Activated effector memory CD4-positive, alpha-beta T cell treated with Interleukin-2 at 50 U/mL for 16 hours (primary cell): ENCODE measurements around the gene NIP7.
"Not testable (repeated sequence)": the region's sequence is repeated elsewhere in the genome, so short reads cannot be mapped to it uniquely, and the experiment has no call there.

ENCODE experiments used
- DNase-seq: peaks from one replicate; pipeline ENCODE4 v3.0.0-alpha.2; 2020

Gene NIP7

DNA sequence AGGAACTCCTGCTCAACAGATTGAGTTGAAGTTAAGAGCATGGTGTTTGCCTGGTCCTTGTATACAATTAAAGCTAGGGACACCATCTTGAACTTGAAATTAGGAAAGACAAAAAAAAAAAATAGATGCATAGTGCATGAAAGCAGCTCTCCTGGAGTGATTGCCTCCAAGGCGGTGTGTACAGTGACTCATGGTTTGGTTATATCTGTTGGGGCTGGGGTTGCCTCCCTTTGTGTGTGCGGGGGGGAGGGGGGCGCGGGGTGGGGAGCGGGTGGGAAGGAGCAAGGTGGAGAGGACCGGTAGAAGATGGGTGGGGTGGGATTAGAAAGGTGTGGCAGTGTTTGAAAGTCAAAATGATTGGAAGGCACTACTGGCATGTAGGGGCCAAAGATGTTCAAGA lies 8.7 kb downstream of the NIP7 start:
- DNase-seq: no peak

DNA sequence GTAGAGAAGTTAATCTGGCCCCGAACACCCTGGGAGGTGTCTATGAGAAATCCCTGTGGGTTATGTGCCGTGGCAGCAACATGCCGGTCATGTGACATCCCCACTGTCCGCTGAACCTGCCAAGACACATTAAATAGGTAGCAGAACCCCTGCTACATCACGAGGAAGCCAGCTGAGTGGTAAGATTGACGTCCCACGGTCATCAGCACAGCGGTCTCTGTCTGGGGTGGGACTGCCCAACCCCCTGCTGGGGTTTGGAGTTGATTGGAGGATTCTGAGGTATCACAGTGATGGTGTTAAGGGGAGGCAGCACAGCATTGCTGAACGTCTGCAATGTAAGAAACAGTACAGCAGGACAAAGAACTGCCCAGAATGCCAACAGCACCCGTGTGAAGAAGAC lies 10.0 kb downstream of the NIP7 start:
- no peak for DNase-seq

DNA sequence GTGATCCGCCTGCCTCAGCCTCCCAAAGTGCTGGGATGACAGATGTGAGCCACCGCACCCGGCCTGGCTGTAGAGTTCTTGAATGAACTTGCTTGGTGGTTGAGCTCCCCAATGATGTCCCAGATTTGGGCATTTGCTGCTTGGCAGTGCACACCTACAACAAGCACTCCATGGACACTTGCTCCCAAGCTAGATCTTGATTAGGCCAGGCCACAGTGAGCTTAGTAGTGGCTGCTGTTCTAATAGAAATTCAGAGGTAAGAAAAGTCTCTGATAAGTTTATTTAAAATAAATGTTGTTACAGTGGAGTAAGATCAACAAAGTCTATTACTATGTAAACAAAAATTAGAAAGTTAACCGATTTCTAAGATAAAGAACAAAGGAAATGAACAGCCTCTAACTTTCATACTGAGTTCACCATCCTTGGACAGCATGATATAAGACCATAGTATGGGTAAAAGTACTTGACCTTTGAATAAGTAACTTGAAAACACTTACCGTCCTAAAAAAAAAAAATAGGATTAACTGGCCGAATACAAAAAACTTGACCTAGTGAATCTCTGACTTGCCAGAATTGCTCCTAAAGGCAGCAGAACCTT lies 11.1 kb downstream of the NIP7 start:
- no peak for DNase-seq

DNA sequence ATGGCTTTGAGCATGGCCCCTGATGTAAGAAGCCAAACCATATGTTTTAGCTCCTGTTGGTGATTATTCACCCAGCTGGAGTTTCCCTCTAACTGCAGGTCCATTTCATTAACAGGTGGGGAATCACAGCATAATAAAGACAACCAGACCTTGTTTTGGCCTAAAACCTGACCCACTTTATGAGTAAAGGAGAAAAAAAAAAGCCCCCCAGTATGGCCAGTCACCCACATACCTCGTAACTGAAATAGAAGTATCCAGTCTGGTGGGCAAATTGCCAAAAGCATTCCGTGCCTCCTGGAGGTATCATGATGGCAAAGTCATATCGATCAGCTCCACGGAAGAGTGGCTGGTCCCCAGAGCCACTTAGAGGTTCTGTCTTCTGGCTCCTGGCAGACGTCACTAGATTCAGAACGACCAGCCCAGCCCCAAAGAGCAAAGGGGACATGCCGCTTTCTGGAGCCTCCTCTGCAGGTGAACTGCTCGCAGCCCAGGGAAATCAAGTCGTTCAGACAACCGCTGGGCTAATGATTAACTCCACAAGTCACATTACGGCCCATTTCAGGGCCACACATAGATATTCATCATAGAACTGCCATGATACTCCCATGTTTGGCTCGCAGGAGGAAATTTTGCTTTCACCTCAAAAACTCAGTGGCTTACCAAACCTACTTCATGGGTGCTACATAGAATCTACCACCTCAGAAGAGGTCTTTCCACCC lies 11.9 kb downstream of the NIP7 start, which contains the start of gene TMED6:
TSS of gene TMED6 (minus strand) at position 478 of the 719 bp plus-strand sequence. CDS start at position 445, 33 bp downstream.
- no peak for DNase-seq

DNA sequence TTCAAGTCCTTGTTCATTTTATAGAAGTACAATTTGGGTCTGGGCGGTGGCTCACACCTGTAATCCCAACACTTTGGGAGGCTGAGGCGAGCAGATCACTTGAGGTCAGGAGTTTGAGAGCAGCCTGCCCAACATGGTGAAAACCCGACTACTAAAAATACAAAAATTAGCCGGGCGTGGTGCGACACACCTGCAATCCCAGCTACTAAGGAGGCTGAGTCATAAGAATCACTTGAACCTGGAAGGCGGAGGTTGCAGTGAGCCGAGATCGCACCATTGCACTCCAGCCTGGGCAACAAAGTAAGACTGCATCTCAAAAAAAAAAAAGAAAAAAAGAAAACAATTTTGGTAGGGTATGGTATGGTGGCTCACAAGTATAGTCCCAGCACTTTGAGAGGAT lies 20.5 kb downstream of the NIP7 start:
- DNase-seq: not testable (repeated sequence)

DNA sequence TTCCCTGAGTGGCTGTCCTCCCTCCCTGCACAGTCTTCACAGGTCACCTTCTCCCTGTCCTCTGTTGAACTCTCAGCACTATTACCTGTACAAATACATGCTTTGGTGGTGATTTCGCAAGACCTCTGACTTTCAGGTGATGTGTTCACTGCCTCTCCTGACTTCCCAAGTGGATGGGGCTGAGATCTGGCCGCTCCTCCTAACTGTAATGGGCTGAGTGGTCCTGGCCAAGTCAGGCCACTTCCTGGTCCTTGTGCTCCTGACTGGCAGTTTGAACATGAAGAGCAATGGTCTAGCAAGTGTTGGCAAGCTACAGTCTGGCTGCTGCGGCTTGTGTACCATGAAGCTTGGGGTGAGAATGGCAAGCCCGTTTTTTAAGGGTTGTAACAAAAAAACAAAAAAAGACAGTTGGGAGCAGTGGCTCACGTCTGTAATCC lies 23.7 kb downstream of the NIP7 start:
- no peak for DNase-seq

DNA sequence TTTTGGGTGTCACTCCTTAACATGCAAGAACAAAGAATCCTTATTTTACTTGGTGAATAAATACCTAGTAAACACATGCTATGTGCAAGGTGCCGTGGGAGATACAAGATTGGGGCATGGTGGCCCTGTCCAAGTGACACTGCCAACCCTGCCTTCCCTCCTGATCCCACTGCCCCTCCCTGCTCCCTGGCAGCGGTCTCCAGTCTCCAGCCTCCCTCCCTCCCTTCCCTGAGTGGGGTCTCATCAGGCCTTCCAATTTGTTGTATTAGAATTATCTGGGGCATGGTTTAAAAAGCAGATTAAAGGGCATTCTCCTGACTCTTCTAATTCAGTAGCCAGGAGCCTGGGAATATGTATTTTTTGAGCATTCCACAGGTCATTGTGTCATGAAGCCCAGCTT lies 24.5 kb downstream of the NIP7 start:
- DNase-seq: no peak

DNA sequence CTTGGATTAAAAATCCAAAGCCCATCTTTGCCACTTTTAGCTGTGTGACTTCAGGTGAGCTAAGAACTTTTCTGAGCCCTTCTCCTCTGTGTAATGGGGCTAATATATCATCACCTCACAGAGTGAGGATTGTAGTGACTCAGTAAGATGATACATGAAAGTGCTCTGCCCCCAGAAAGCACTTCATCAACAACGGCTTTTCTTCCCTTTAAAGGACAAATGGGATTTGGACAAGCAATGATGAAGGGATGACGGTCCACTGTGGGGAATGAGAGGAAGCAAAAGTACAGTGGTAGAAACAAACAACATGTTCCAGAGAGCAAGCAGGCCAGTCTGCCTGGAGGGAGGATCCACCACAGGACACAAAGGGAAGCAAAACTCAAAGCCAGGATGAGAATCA lies 26.3 kb downstream of the NIP7 start:
- DNase-seq: no peak

DNA sequence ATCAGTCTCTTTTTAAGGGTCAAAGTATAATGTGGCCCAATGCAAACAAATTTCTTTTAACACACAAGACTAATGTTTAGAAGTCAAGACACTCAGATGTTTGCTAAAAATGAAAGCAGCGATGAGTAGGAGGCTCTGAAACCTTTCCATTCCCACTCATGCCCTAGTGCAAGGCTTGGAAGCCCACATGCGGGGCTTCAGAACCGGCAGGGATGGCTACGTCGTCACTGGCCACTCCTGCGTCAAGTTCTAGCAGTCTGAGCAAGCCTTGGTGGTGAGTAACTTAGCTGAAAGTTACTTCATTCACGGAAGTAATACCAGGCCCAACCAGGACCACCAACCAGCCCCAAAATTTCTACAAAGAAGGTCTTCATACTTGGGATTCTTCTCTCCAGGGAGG lies 26.9 kb downstream of the NIP7 start:
- DNase-seq: no peak

DNA sequence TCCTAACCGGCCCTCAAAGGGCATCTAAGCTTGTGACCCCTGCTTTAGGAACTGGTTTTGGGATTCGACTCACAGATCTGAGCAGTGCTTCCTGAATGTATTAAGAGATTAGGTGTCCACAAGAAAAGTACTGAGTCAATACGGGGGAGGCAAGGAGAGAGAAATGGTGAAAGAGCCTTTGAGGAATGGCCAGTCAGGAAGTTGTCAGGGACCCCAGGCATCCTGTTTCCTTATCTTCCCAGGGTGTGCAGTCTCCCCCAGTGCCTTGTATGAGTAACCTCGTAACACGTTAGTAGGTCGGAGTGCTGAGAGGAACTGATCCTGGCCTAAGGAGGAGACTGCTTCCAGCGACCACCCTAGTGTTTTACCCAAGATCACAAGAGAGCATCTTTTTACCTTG lies 28.4 kb downstream of the NIP7 start:
- no peak for DNase-seq

DNA sequence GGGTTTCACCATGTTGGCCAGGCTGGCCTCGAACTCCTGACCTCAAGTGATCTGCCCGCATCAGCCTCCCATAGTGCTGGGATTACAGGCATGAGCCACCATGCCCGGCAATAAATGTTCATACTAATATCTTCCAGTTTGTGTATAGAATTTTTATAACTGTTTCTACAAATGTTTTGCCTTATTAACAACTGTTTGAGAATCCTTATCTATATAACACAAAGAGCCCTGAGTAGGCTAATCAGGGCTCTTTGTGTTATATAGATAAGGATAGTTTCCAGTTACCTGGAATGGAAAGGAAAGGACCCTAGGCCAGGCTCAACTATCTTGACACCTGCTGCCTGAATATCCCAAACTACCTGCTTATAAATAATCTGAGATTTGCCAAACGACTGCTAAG lies 29.3 kb downstream of the NIP7 start:
- no peak for DNase-seq

DNA sequence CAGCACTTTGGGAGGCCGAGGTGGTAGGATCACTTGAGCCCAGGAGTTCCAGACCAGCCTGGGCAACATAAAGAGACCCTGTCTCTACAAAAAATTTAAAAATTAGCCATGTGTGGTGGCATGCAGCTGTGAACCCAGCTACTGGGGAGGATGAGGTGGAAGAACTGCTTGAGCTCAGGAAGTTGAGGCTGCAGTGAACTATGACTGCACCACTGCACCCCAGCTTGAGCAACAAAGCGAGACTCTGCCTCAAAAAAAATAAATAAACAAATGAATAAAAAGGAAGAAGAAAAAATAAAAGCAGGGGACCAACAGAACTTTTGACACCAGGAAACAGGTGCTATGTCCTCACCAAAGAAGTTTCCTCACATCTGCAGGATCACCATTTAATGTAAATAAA lies 32.0 kb downstream of the NIP7 start:
- DNase-seq: no peak

DNA sequence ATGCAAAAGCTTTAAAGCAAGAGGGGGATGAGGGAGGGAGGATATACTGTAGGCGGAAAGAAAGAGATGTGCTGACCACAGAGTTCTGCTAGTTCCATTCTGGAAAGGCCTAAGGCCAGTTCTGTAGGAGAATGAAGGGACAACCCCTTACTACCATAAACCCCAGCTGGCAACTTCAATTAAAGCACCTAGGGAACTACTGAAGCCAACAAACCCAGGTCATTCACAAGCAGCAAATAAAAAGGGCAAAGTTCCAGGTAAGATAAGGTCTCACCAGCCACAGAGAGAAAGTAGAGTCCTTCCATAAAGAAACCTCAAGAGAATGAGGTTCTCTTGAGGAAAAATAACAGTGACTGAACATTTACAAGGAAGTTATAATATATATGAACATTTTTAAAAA lies 33.4 kb downstream of the NIP7 start:
- no peak for DNase-seq

DNA sequence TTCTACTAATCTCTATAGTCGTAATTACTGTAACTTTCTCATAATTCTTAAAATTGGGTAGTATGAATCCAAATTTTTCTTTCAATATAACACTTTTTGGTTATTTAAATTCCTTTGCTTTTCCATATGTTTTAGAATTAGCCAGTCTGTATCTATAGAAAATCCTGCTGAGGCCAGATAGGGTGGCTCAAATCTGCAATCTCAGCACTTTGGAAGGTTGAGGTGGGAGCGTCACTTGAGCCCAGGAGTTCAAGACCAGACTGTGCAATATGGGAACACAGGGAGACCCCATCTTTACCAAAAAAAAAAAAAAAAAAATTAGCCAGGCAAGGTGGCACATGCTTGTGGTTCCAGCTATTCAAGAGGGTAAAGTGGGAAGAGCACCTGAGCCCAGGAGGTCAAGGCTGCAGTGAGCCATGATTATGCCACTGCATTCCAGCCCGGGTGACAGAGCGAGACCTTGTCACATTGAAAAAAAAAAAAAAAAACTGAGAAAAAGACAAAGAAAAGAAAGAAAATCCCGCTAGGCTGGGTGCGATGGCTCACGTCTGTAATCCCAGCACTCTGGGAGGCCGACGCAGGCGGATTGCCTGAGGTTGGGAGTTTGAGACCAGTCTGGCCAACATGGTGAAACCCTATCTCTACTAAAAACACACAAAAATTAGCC lies 37.0 kb downstream of the NIP7 start:
- no peak for DNase-seq

DNA sequence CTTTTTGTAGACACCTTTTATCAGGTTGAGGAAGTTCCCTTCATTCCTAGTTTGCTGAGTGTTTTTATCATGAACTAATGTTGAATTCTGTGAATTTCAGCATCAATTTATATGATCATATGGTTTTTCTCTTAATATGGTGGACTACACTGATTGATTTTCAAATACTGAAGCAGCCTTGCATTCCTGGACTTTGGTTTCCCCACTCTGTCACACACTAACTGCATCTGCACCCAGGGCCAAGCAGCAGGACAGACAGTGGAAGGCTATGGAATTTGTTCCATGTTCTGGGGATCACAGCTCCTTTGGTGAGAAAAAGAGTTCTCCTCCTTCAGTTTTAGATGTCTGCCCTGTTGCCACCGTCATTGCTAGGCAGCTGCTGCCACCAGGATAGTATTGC lies 38.5 kb downstream of the NIP7 start:
- no peak for DNase-seq

DNA sequence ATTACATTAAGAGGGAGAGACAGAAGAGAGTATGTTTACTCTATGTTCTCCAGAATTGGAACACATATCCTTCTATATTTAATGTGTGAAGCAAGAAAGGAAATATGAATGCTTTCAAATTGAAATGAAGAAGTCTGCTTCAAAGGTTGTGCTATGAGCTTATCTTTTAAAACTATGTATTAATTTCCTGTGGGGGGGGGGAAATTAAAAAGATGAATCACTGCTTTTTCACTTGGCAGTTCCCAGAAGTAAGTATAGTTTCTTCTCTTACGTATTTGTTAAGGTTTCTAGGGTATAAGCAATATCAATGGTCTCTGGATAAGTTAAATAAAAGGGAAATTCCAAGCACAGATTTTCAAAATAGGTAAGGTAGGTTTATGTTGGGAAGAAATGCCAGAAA lies 39.2 kb downstream of the NIP7 start:
- DNase-seq: no peak

DNA sequence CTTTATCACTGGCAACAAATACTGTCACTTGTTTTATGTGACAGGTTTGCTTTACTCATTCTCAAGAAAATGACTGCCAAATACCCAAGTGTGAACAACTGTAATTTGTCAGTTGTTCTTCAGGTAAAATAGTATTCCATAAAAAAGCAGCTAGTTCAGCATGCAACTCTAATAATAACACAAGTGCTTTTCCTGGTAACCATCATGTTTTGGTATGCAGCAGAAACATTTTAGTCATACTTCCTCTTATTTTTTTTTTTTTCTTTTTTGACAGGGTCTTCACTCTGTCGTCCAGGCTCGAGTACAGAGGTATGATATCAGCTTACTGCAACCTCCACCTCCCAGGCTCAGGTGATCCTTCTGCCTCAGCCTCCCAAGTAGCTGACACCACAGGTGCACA lies 41.7 kb downstream of the NIP7 start:
- DNase-seq: no peak

DNA sequence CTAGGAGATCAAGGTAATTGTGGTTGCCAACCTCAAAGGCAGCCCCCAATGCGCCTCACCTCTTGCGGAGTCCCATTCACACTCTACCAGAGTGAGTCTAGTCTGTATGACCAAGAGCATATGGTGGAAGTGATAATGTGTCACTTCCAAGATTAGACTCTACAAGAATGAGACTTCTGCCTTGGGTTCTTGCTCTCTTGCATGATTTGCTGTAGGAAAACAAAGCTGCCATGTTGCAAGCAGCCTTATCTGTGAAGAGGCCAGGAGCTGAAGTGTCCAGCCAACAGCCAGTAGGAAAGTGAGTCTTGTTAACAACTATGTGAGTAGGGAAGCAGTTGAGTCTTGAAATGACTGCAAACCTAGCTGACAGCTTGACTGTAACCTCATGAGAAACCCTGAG lies 42.8 kb downstream of the NIP7 start:
- no peak for DNase-seq

DNA sequence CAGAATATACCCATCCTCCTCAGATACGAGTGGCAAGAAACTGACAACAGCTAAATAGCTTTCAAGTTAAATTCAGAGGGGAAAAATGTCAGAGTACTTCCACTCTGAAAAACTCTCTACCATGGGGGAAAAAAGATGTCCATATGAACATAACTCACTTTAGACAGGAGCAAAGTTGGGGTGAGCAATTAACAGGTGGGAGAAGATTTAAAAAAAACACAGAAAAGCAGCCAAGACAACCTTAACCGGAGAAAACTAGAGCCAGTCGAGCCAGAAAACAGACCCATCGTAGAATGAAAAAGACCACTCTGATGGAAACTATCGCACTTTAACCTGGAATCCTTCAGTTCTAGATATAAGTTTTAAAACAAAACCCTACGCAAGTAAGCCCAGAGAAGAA lies 45.4 kb downstream of the NIP7 start:
- DNase-seq: no peak

DNA sequence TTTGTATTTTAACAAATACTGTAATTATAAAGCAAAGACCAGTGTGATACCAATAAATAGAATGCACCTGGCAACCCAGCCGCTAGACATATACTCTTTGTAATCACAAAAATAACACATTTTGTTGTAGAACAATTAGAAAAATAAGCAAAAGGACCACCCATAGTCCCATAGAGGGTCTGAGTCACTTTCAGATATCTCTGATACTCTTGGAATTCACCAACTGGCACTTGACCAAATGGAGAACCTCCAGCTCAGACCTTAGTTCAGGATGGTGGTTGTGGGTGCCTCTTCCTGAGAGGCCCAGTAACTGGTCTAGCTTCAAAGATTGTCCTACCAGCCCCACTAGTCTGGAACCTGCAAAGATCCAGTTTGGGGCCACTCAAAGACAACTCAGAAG lies 47.0 kb downstream of the NIP7 start:
- no peak for DNase-seq
